Sigmoid colon (tissue), 4 donors: ENCODE results near the gene SPARC.

Experiments used
- POLR2A ChIP-seq, 2 donors: fragments of 450-650 bp; IDR thresholded peaks; one replicate each; pipeline ENCODE4 v1.6.1; 2016; ENCODE audit warnings: antibody characterized with exemption in 2 of 2, mild to moderate bottlenecking in 2 of 2, moderate library complexity in 2 of 2
- POLR2AphosphoS5 ChIP-seq, 4 donors: sonication (generic); formaldehyde crosslinking; IDR thresholded peaks; one replicate each; pipeline ENCODE4 v1.6.1; 2017; ENCODE audit warnings: antibody characterized with exemption in 4 of 4

DNA sequence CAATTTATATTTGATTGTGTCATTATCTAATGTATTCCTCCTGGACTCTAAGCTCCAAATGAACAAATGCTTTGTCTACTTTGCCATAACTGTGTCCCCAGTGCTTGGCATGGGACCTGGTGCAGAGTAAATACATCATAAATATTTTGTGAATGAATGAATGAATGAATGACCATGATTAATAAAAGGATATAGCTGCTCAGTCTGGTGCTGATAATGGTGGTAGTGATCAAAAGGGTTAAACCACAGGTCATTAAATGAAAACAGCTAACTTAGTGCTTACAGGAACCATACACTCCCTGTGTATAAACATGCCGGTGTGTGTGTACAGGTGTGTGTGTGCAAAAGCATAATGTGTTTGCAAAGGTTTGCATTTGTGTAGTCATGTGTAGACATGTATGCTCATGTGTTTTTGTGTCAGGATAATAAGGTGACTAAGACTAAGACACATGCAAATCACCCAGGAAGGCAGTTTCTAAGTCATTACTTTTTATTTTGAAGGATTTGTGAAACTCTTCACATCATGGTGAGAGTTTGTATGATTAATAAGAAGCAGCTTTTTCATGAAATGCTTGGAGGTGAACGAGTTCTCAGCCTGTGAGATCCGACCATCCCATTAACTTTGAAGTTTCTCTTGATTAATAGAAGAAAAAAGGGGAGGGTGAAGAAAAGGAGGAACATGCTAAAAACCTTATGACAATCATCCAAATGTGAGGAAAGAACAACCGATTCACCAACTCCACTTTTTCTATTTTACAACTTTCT is 24.6 kb downstream of the SPARC start:
- TF ChIP-seq POLR2AphosphoS5 (IDR thresholded peaks at IDR 0.05) = no peak
- no peak for TF ChIP-seq POLR2A (IDR thresholded peaks at IDR 0.05)
